Measurements from ENCODE around the gene MACF1. TPM values are rescaled to one million over a fixed set of nuclear protein-coding genes. Genes with fewer than 3 reads are reported as not detected.

MACF1 gene
- total and polyA plus RNA-seq, 2 of the 13 experiments (the other 11 are each of a cell fraction or from before 2014, with no cell fraction given) = 36.7 to 65.4 TPM

GRCh38 chr1:39328095-39328494, 123.6 kb downstream of the MACF1 start (continued):
- TF ChIP-seq E2F2 (CRISPR knock-in tag; IDR thresholded peaks at IDR 0.05; ENCODE audit: borderline replicate concordance) (no peak), ZNF205 (CRISPR knock-in tag; IDR thresholded peaks at IDR 0.05) (no peak), ZNF333 (CRISPR knock-in tag; IDR thresholded peaks at IDR 0.05; ENCODE audit: borderline replicate concordance) (no peak), JDP2 (CRISPR knock-in tag; IDR thresholded peaks at IDR 0.05; ENCODE audit: borderline replicate concordance) (no peak), ZSCAN25 (CRISPR knock-in tag; IDR thresholded peaks at IDR 0.05) (no peak), RFXANK (CRISPR knock-in tag; IDR thresholded peaks at IDR 0.05) (no peak)
- TF ChIP-seq, protein P1, sequence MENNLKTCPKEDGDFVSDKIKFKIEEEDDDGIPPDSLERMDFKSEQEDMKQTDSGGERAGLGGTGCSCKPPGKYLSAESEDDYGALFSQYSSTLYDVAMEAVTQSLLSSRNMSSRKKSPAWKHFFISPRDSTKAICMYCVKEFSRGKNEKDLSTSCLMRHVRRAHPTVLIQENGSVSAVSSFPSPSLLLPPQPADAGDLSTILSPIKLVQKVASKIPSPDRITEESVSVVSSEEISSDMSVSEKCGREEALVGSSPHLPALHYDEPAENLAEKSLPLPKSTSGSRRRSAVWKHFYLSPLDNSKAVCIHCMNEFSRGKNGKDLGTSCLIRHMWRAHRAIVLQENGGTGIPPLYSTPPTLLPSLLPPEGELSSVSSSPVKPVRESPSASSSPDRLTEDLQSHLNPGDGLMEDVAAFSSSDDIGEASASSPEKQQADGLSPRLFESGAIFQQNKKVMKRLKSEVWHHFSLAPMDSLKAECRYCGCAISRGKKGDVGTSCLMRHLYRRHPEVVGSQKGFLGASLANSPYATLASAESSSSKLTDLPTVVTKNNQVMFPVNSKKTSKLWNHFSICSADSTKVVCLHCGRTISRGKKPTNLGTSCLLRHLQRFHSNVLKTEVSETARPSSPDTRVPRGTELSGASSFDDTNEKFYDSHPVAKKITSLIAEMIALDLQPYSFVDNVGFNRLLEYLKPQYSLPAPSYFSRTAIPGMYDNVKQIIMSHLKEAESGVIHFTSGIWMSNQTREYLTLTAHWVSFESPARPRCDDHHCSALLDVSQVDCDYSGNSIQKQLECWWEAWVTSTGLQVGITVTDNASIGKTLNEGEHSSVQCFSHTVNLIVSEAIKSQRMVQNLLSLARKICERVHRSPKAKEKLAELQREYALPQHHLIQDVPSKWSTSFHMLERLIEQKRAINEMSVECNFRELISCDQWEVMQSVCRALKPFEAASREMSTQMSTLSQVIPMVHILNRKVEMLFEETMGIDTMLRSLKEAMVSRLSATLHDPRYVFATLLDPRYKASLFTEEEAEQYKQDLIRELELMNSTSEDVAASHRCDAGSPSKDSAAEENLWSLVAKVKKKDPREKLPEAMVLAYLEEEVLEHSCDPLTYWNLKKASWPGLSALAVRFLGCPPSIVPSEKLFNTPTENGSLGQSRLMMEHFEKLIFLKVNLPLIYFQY (CRISPR knock-in tag; IDR thresholded peaks at IDR 0.05; ENCODE audit: borderline replicate concordance) = no peak
- TF ChIP-seq, protein P2, sequence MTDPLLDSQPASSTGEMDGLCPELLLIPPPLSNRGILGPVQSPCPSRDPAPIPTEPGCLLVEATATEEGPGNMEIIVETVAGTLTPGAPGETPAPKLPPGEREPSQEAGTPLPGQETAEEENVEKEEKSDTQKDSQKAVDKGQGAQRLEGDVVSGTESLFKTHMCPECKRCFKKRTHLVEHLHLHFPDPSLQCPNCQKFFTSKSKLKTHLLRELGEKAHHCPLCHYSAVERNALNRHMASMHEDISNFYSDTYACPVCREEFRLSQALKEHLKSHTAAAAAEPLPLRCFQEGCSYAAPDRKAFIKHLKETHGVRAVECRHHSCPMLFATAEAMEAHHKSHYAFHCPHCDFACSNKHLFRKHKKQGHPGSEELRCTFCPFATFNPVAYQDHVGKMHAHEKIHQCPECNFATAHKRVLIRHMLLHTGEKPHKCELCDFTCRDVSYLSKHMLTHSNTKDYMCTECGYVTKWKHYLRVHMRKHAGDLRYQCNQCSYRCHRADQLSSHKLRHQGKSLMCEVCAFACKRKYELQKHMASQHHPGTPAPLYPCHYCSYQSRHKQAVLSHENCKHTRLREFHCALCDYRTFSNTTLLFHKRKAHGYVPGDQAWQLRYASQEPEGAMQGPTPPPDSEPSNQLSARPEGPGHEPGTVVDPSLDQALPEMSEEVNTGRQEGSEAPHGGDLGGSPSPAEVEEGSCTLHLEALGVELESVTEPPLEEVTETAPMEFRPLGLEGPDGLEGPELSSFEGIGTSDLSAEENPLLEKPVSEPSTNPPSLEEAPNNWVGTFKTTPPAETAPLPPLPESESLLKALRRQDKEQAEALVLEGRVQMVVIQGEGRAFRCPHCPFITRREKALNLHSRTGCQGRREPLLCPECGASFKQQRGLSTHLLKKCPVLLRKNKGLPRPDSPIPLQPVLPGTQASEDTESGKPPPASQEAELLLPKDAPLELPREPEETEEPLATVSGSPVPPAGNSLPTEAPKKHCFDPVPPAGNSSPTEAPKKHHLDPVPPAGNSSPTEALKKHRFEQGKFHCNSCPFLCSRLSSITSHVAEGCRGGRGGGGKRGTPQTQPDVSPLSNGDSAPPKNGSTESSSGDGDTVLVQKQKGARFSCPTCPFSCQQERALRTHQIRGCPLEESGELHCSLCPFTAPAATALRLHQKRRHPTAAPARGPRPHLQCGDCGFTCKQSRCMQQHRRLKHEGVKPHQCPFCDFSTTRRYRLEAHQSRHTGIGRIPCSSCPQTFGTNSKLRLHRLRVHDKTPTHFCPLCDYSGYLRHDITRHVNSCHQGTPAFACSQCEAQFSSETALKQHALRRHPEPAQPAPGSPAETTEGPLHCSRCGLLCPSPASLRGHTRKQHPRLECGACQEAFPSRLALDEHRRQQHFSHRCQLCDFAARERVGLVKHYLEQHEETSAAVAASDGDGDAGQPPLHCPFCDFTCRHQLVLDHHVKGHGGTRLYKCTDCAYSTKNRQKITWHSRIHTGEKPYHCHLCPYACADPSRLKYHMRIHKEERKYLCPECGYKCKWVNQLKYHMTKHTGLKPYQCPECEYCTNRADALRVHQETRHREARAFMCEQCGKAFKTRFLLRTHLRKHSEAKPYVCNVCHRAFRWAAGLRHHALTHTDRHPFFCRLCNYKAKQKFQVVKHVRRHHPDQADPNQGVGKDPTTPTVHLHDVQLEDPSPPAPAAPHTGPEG (CRISPR knock-in tag; IDR thresholded peaks at IDR 0.05) = no peak

Data from HepG2 (cell line).